NCI-H1105 (cell line): Measurements from ENCODE around the gene TEAD1.

Experiments
- DNase-seq: peaks from one replicate; lab custom pipeline; 2025; lab: John Stamatoyannopoulos, UW

Gene TEAD1

GRCh38 chr11:12835286-12835685 lies 161.1 kb downstream of the TEAD1 start:
- no peak for DNase-seq

GRCh38 chr11:12838463-12839123 lies 164.4 kb downstream of the TEAD1 start:
- DNase-seq, result no peak

- DNase-seq, result no peak
Measured at GRCh38 chr11:12840871-12841660, 166.8 kb downstream of the TEAD1 start.

GRCh38 chr11:12841946-12842630 lies 167.9 kb downstream of the TEAD1 start:
- peak; percentile 70 for DNase-seq

- peak; percentile 96 for DNase-seq
Measured at GRCh38 chr11:12842933-12843636, 168.9 kb downstream of the TEAD1 start.

GRCh38 chr11:12845163-12845562 lies 170.9 kb downstream of the TEAD1 start:
- no peak for DNase-seq

GRCh38 chr11:12845739-12846358 lies 171.6 kb downstream of the TEAD1 start:
- DNase-seq, result peak; percentile 93

GRCh38 chr11:12846786-12847615 lies 172.8 kb downstream of the TEAD1 start:
- DNase-seq, result no peak

GRCh38 chr11:12848413-12848812 lies 174.2 kb downstream of the TEAD1 start:
- no peak for DNase-seq

GRCh38 chr11:12853325-12853651 lies 179.1 kb downstream of the TEAD1 start:
- DNase-seq, result no peak

GRCh38 chr11:12853652-12854296 lies 179.6 kb downstream of the TEAD1 start:
- DNase-seq, result no peak

- no peak for DNase-seq
Measured at GRCh38 chr11:12854297-12854661, 180.1 kb downstream of the TEAD1 start.

- no peak for DNase-seq
Measured at GRCh38 chr11:12854829-12855228, 180.6 kb downstream of the TEAD1 start.

GRCh38 chr11:12856338-12856737 lies 182.1 kb downstream of the TEAD1 start:
- no peak for DNase-seq

- no peak for DNase-seq
Measured at GRCh38 chr11:12857572-12857971, 183.4 kb downstream of the TEAD1 start.

GRCh38 chr11:12859872-12860657 lies 185.8 kb downstream of the TEAD1 start:
- no peak for DNase-seq

- DNase-seq, result no peak
Measured at GRCh38 chr11:12860827-12861226, 186.6 kb downstream of the TEAD1 start.

GRCh38 chr11:12862696-12863469 lies 188.7 kb downstream of the TEAD1 start:
- DNase-seq, result peak; percentile 75

- no peak for DNase-seq
Measured at GRCh38 chr11:12863605-12864121, 189.4 kb downstream of the TEAD1 start.
